ENCODE results near the gene SPATA33.

SPATA33 gene

DNA sequence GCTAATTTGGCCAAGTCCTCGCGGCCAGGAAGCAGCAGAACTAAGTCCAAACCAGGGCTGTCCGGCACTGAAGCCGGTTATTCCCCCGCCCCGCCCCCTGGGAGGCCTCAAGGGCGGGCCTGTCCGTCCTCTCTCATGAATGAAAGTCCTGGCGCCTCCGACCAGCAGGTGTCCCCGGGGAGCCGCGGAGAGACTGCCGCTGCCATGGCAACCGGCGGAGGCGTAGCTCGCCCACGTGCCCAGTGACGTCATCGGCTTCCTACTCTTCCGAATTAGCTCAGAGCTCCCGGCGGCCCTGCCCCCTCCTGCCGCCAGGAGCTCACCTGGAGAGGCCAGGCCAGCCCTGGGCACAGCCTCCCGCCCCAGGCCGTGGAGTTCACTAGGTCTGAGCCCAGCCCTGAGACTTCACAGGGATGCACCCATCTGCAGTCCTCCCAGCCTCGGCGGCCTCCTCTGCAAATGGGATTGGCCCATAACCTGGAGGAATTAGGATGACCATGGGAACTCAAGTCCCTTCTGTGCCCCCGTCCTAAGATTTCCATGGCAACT is 42.5 kb downstream of the SPATA33 start:
- TF ChIP-seq, protein P1, sequence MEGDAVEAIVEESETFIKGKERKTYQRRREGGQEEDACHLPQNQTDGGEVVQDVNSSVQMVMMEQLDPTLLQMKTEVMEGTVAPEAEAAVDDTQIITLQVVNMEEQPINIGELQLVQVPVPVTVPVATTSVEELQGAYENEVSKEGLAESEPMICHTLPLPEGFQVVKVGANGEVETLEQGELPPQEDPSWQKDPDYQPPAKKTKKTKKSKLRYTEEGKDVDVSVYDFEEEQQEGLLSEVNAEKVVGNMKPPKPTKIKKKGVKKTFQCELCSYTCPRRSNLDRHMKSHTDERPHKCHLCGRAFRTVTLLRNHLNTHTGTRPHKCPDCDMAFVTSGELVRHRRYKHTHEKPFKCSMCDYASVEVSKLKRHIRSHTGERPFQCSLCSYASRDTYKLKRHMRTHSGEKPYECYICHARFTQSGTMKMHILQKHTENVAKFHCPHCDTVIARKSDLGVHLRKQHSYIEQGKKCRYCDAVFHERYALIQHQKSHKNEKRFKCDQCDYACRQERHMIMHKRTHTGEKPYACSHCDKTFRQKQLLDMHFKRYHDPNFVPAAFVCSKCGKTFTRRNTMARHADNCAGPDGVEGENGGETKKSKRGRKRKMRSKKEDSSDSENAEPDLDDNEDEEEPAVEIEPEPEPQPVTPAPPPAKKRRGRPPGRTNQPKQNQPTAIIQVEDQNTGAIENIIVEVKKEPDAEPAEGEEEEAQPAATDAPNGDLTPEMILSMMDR (IDR thresholded peaks at IDR 0.05; ENCODE audit: low read depth, low read length): peak; percentile 54
- peak; percentile 99 for DNase-seq

DNA sequence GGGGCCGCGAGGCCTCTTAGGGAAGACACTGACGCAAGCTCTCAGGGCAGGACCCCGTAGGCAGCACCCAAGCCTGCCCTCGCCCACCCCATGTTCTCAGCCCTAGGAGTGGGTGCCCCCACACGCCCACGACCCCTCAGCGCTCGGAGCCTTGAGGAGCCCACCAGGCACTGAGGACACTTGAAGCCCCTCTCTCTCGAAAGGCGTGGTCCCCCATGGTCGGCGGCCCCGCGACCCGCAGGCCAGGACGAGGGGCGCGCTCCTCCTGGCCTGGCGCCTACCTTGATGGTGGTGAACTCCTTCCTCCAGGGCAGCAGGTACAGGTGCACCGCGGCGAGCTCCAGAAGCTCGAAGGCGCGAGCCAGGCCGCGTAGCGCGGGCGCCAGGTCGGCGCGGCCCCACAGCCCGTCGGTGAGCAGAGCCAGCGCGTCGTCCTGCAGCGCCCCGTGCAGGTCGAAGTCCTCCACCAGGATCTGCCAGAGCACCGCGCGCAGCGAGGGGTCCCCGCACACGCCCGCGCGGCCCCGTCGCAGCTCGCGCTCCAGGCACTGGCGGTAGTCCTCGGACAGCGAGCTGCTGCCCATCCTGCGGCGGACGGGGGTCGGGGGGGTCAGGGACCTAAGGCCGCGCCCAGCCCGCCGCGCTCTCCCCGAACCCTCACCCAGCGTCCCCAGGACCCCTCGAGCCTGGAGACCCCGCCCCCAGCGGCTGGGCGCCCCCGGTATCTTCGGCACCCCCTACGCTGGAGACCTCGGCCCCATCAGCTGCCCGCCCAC is 43.2 kb downstream of the SPATA33 start:
- TF ChIP-seq, protein P1 (IDR thresholded peaks at IDR 0.05; ENCODE audit: low read depth, low read length): peak; percentile 32; the same call in 1 of the 2 replicates
- peak overlapping the region; percentile 66 for H3K4me3 ChIP-seq (ENCODE audit: low read depth, low read length)
- peak; percentile 77 for DNase-seq

More for the DNA sequence above, 42.5 kb downstream of the SPATA33 start:
- Histone ChIP-seq H3K36me3 (peaks cover 19% of the 10 kb centered on the region), H3K4me1 (peaks cover 23% of the 10 kb centered on the region), H3K9me3 (no peaks in the 10 kb centered on the region), H3K27me3 (no peaks in the 10 kb centered on the region), H3K4me3 (ENCODE audit: low read depth, low read length) (peak overlapping the region; percentile 66)

DNA sequence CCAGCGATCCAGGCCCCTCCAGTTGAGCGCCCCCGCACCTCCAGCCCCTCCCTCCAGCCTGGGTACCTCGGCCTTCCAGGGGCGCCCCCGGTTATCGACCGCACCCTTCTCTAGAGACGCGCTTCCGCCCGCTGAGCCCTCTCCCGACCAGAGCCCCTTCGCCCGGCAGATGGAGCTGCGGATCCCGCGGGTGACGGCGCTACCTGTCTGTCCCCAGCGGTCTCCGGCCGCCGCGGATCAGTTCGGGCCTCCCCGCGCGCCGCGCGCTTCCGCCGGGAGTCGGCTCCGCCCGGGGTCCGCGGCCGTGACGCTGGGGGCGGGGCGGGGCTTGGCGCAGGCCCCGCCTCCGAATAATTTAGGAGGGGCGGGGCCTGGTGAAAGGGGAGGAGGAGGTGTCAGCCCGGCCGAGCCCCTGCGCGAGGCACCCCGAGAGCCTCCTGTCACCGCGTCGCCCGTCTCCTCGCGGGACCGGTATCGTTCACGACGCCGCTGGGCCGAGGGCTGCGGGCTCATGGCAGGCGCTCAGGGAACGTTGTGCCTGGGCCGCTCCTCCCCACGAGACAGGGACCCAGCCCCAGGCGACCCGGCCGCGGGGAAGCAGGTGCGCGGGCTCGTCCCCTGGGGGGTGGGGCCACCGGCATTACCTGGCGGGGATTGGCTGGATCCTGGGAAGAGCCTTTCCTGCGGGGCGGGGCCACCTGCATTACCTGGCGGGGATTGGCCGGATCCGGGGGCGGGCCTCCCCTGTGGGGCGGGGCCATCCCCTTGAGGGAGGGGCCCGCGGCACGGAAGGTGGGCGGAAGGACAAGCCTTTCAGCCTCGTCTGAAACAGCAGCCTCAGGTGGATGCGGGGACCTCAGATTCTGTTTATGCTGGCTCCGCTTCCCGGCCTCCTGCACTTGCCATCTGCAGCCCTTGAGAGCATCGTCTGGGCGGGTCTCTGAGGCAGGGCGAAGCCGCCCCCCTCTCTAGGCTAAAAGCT is 44.1 kb downstream of the SPATA33 start, which contains the start of gene SPATA2L:
TSS of gene SPATA2L (minus strand) at position 281 of the 982 bp plus-strand sequence. CDS start 473 bp downstream, outside the sequence.
- H3K4me3 ChIP-seq (ENCODE audit: low read depth, low read length): peak within 1 kb of the TSS; percentile 66
- H3K27me3 ChIP-seq: no peaks in the 10 kb centered on the region
- no peaks in the 10 kb centered on the region for H3K9me3 ChIP-seq
- peaks cover 6% of the 10 kb centered on the region for H3K36me3 ChIP-seq
- TF ChIP-seq, protein P1 (IDR thresholded peaks at IDR 0.05; ENCODE audit: low read depth, low read length): 0 out of 2 replicates have a peak, but pooled peaks have one; percentile 18
- peaks cover 21% of the 10 kb centered on the region for H3K4me1 ChIP-seq
- DNase-seq: peak; percentile 97

More for the DNA sequence above, 43.2 kb downstream of the SPATA33 start:
- H3K4me1 ChIP-seq: peaks cover 23% of the 10 kb centered on the region
- H3K9me3 ChIP-seq: no peaks in the 10 kb centered on the region
- H3K27me3 ChIP-seq: no peaks in the 10 kb centered on the region
- H3K36me3 ChIP-seq: peaks cover 13% of the 10 kb centered on the region

DNA sequence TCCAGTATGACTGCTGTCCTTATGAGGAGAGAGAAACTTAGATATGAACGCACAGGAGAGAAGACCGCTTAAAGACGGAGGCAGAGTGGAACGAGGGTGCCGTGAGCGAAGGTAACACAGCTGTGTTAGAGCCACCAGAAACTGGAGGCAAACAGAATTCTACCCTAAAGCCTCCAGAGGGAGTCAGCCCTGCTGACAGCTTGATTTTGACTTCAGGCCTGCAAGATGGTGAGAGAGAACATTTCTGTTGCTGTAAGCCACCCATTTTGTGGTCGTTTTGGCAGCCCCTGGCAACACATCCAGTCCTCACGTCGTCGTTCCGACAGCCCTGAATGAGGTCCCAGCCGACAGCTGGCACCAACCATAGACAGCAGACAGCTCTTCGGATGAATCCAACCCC is 46.6 kb downstream of the SPATA33 start:
- Histone ChIP-seq H3K4me1 (peaks cover 7% of the 10 kb centered on the region), H3K9me3 (no peaks in the 10 kb centered on the region), H3K4me3 (ENCODE audit: low read depth, low read length) (no peak overlapping the region), H3K27me3 (no peaks in the 10 kb centered on the region), H3K36me3 (no peaks in the 10 kb centered on the region)
- no peak for DNase-seq
- TF ChIP-seq, protein P1 (IDR thresholded peaks at IDR 0.05; ENCODE audit: low read depth, low read length): no peak

DNA sequence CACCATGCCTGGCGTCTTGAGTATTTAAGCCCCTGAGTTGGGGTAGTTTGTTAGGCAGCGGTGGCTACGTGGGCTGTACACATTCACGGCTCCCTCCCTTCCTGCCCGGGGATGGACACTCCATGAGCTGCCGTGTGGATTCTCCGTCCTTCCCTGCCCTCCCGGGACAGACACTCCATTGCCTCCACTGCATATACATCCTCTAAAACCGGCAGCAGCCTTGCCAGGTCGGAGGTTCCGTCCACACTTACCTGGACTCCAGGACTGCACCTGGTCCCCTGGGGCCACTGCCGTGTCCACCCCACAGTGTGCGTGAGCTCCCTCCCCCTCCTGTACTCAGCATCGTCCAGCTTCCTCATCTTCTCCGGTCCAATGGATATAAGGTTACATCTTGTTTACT is 47.4 kb downstream of the SPATA33 start:
- no peak for DNase-seq
- Histone ChIP-seq H3K4me1 (peaks cover 4% of the 10 kb centered on the region; the same call in 1 of the 2 replicates), H3K27me3 (no peaks in the 10 kb centered on the region), H3K4me3 (ENCODE audit: low read depth, low read length) (no peak overlapping the region), H3K36me3 (no peaks in the 10 kb centered on the region), H3K9me3 (no peaks in the 10 kb centered on the region)
- TF ChIP-seq, protein P1 (IDR thresholded peaks at IDR 0.05; ENCODE audit: low read depth, low read length): no peak
